Adrenal gland (tissue), 19 donors: ENCODE results near the gene GDPGP1. TPM values are rescaled to one million over a fixed set of nuclear protein-coding genes. Genes with fewer than 3 reads are reported as not detected.
A peak's percentile ranks its signal among the peaks of the same experiment; 100 is the strongest.
"Not testable (repeated sequence)": the region's sequence is repeated elsewhere in the genome, so short reads cannot be mapped to it uniquely, and the experiment has no call there.

Source experiments
- DNase-seq, 7 donors: peaks; one replicate each; pipeline ENCODE4 v3.0.0-alpha.2; 2019 to 2020
- H3K27ac ChIP-seq, 5 donors: fragments of 200-600 bp; sonication (generic) in 4 of 5; 1 replicate in 3 of 5; 2 replicates in 2 of 5; pipeline versions ENCODE4 v1.5.1 to v1.8.0; 2016 to 2020; ENCODE audit warnings: mild to moderate bottlenecking in 1 of 5
- H3K27me3 ChIP-seq: fragments of 200-600 bp; 2 replicates; pipeline ENCODE4 v1.8.0; 2021
- H3K36me3 ChIP-seq, 2 donors: fragments of 200-600 bp; replicated peaks in 1 of 2; 1 replicate in 1 of 2; 2 replicates in 1 of 2; pipeline versions ENCODE4 v1.5.1 to v1.8.0; 2018 to 2022
- H3K4me1 ChIP-seq, 2 donors: fragments of 200-600 bp; replicated peaks in 1 of 2; 1 replicate in 1 of 2; 2 replicates in 1 of 2; pipeline versions ENCODE4 v1.5.1 to v1.8.0; 2018 to 2021
- H3K4me3 ChIP-seq, 4 donors: fragments of 200-600 bp; sonication (generic) in 3 of 4; one replicate each; pipeline ENCODE4 v1.5.1; 2016 to 2018
- H3K9me3 ChIP-seq, 3 donors: fragments of 200-600 bp; sonication (generic) in 1 of 3; replicated peaks in 1 of 3; 1 replicate in 2 of 3; 2 replicates in 1 of 3; pipeline versions ENCODE4 v1.5.1 to v1.8.0; 2016 to 2021
- CTCF ChIP-seq, 6 experiments: fragments of 450-650 bp in 4 of 6; fragments of 200-600 bp in 2 of 6; sonication (generic) in 1 of 6; IDR thresholded peaks; 1 replicate in 5 of 6; 2 replicates in 1 of 6; pipeline versions ENCODE4 v1.5.1 to v1.8.0; 2016 to 2021; ENCODE audit warnings: antibody characterized with exemption in 6 of 6, mild to moderate bottlenecking in 2 of 6, moderate library complexity in 1 of 6
- POLR2A ChIP-seq, 2 donors: fragments of 450-650 bp; IDR thresholded peaks; one replicate each; pipeline ENCODE4 v1.6.1; 2017; ENCODE audit warnings: antibody characterized with exemption in 2 of 2, mild to moderate bottlenecking in 2 of 2, moderate library complexity in 1 of 2
- WGBS, 4 donors: extraction: QIAGEN DNeasy Blood & Tissue Kit in 2 of 4; methylation state at CpG; one replicate each; pipeline versions ENCODE4 v1.1.5 to v1.1.7; 2013 to 2017; 5-methylcytosine and 5-hydroxymethylcytosine counted together
- intact Hi-C, 2 donors: fragments of 100-400 bp; cut with DNase I; formaldehyde crosslinking; loops; one replicate each; pipeline versions ENCODE4 v1.14.1 to v1.15.0; 2022 to 2023
- long read RNA-seq, 10 donors: library from polyadenylated mRNA in 3 of 10; unstranded in 2 of 10; stranded (forward) in 1 of 10; transcript quantifications; one replicate each; pipeline ENCODE4 v2.0.0 and lab custom pipeline, GENCODE V29; 2021 to 2026
- polyA plus RNA-seq, 3 donors: library from polyadenylated mRNA; stranded (reverse); fragments of 200-250 nt in 2 of 3; fragments of 350-450 nt in 1 of 3; fragmentation: Illumina TruSeq in 1 of 3; extraction: RNeasy Lipid Tissue Mini Kit (QIAGEN cat#74804) in 1 of 3; gene quantifications; one replicate each; pipeline ENCODE4 v1.2.3, GENCODE V29; 2013 to 2014
- total RNA-seq, 9 donors: library from RNA; depleted of rRNA in 4 of 9; stranded (reverse); fragments of >200 nt in 4 of 9; fragments of 120-200 nt in 1 of 9; fragmentation: NEBNext Ultra II Directional in 1 of 9; extraction: Animal tissue kit (Norgen Biotek cat#: 25700) in 1 of 9; gene quantifications; one replicate each; pipeline versions ENCODE4 v1.1.0 to v1.2.4, GENCODE V29; 2013 to 2023
- donor health status: healthy with polysubstance abuse.
- donor health status: Bipolar disorder and iron deficiency.
- donor health status: DM: yes; HTN: yes; CAD: no.
- donor health status: DM: no; HTN: no; CAD: no.
- donor health status: DM: no; HTN: no; CAD: no.
- donor health status: DM: yes; HTN: yes; CAD: no.

Gene GDPGP1
- total RNA-seq: 10 to 100 TPM in 5 of 9 donors, 1 to 10 TPM in 4; 2.7 to 17.1 (median 10.3) TPM
- 1 to 10 TPM; 2.6 to 4.7 (median 2.9) TPM for polyA plus RNA-seq
- long read RNA-seq, donor 1: 0 reads
- long read RNA-seq, donor 2: 0 reads
- long read RNA-seq, donor 3, partial matches to known transcripts: 0 of 1 reads
- long read RNA-seq, donor 3, other reads (novel, unspliced or antisense): 0 of 1 reads
- long read RNA-seq, donor 4, partial matches to known transcripts: 0 of 1 reads
- long read RNA-seq, donor 4, other reads (novel, unspliced or antisense): 0 of 1 reads
- long read RNA-seq, donor 5, partial matches to known transcripts: 0 of 2 reads
- long read RNA-seq, donor 5, other reads (novel, unspliced or antisense): 0 of 2 reads
- long read RNA-seq, donor 6: 0 reads
- long read RNA-seq, donor 7, partial matches to known transcripts: 0 of 1 reads
- long read RNA-seq, donor 7, other reads (novel, unspliced or antisense): 0 of 1 reads
- long read RNA-seq, donor 8, partial matches to known transcripts: 0 of 1 reads
- long read RNA-seq, donor 8, other reads (novel, unspliced or antisense): 0 of 1 reads
- long read RNA-seq, donor 9, partial matches to known transcripts: 0 of 1 reads
- long read RNA-seq, donor 9, other reads (novel, unspliced or antisense): 0 of 1 reads
- long read RNA-seq, donor 10: 0 reads

- Histone ChIP-seq H3K4me3 (peak within 1 kb of the TSS; percentile 37 to 76 (median 72)), H3K9me3 (no peaks in the 10 kb centered on the region), H3K4me1 (peaks cover 41 to 49% of the 10 kb centered on the region in 2 donors), H3K27ac (peak within 1 kb of the TSS; percentile 92 to 97 (median 94)), H3K27me3 (no peaks in the 10 kb centered on the region), H3K36me3 (peaks cover 0 to 23% of the 10 kb centered on the region in 2 donors)
- DNase-seq: peak in 2 of 7 donors; percentile 48 to 49
- 4 to 18% (median 9%) methylated on average over 10 to 49 of the region's 49 CpGs for WGBS, 4 donors
- intact Hi-C loops: loop anchor here in 1 of 2 donors (2.0 kb wide), 1 partner anchor 14 kb away; the partner anchor contains the start of gene TTLL13
- no peak for TF ChIP-seq CTCF (IDR thresholded peaks at IDR 0.05)
- TF ChIP-seq POLR2A (IDR thresholded peaks at IDR 0.05): peak; percentile 74 to 87
Measured at GRCh38 chr15:90234096-90234988, at the start of gene GDPGP1. Gene GDPGP1 (plus strand): TSS chr15:90234209. CDS start chr15:90240909, 6,700 bp downstream.

- H3K27me3 ChIP-seq: no peaks in the 10 kb centered on the region
- no peaks in the 10 kb centered on the region for H3K9me3 ChIP-seq
- peak in 1 of 6 experiments; percentile 2 for TF ChIP-seq CTCF (IDR thresholded peaks at IDR 0.05)
- TF ChIP-seq POLR2A (IDR thresholded peaks at IDR 0.05): peak; percentile 5 to 60
- H3K4me1 ChIP-seq: peaks cover 22 to 62% of the 10 kb centered on the region in 2 donors
- DNase-seq: peak; percentile 67 to 85 (median 76)
- intact Hi-C loops: no loop called here
- H3K4me3 ChIP-seq: peak overlapping the region; percentile 9 to 92 (median 68)
- peak overlapping the region; percentile 93 to 99 (median 98) for H3K27ac ChIP-seq
- no peaks in the 10 kb centered on the region for H3K36me3 ChIP-seq
- WGBS, 4 donors: 2 to 6% (median 4%) methylated on average over 9 to 67 of the region's 67 CpGs
Measured at GRCh38 chr15:90184786-90185704, 49.0 kb upstream of the GDPGP1 start.

GRCh38 chr15:90187257-90187868 lies 46.6 kb upstream of the GDPGP1 start:
- Histone ChIP-seq H3K27ac (peak overlapping the region in 2 of 5 donors; percentile 27 to 93), H3K9me3 (no peaks in the 10 kb centered on the region), H3K4me3 (no peak overlapping the region), H3K36me3 (no peaks in the 10 kb centered on the region), H3K4me1 (peaks cover 41 to 85% of the 10 kb centered on the region in 2 donors), H3K27me3 (no peaks in the 10 kb centered on the region)
- 58 to 78% (median 67%) methylated on average over 7 to 8 of the region's 8 CpGs for WGBS, 4 donors
- intact Hi-C loops: no loop called here
- no peak for DNase-seq
- TF ChIP-seq CTCF (IDR thresholded peaks at IDR 0.05) (no peak), POLR2A (IDR thresholded peaks at IDR 0.05) (no peak)

- H3K4me3 ChIP-seq, H3K36me3 ChIP-seq, H3K9me3 ChIP-seq, DNase-seq, intact Hi-C loops, H3K27me3 ChIP-seq: not testable (repeated sequence)
- Histone ChIP-seq H3K4me1 (peaks cover 47 to 90% of the 10 kb centered on the region in 2 donors), H3K27ac (peak overlapping the region in 2 of 5 donors; percentile 6 to 93)
- WGBS, 4 donors: 73 to 97% (median 96%) methylated on average over 7 of the region's 7 CpGs
Measured at GRCh38 chr15:90188065-90188464, 45.9 kb upstream of the GDPGP1 start.
